Osteoblast (primary cell): ENCODE measurements around the gene CFAP97D2. TPM values are rescaled to one million over a fixed set of nuclear protein-coding genes. Genes with fewer than 3 reads are reported as not detected.

Experiments
- DNase-seq: peaks from one replicate; pipeline ENCODE4 v3.0.0; 2011; ENCODE audit warnings: low spot score, mixed read lengths; ENCODE audit not compliant: insufficient read length; ENCODE audit errors: missing footprints
- H2AFZ ChIP-seq: 2 replicates; pipeline ENCODE4 v1.6.0; 2011; ENCODE audit warnings: mild to moderate bottlenecking, low read length
- H3K27ac ChIP-seq: 2 replicates; pipeline ENCODE4 v1.5.1; 2011; ENCODE audit warnings: mild to moderate bottlenecking, low read depth, low read length, moderate library complexity
- H3K27me3 ChIP-seq: 2 replicates; pipeline ENCODE4 v1.6.0; 2012; ENCODE audit warnings: mild to moderate bottlenecking, control low read depth, inconsistent platforms, low read length, moderate library complexity; ENCODE audit not compliant: insufficient read depth
- H3K36me3 ChIP-seq: 2 replicates; pipeline ENCODE4 v1.5.1; 2011; ENCODE audit warnings: mild to moderate bottlenecking, low read length, control low read depth, moderate library complexity; ENCODE audit not compliant: insufficient read depth
- H3K4me1 ChIP-seq: 2 replicates; pipeline ENCODE4 v1.5.1; 2011; ENCODE audit warnings: mild to moderate bottlenecking, low read length, control low read depth, moderate library complexity; ENCODE audit not compliant: insufficient read depth
- H3K4me2 ChIP-seq: 2 replicates; pipeline ENCODE4 v1.6.0; 2011; ENCODE audit warnings: mild to moderate bottlenecking, low read length; ENCODE audit not compliant: insufficient read depth
- H3K4me3 ChIP-seq: fragments of 200-600 bp; sonication (generic); 3 replicates; pipeline ENCODE4 v1.5.1; 2012; ENCODE audit warnings: mild to moderate bottlenecking, low read length, inconsistent platforms; ENCODE audit not compliant: insufficient read depth
- H3K79me2 ChIP-seq: 2 replicates; pipeline ENCODE4 v1.6.0; 2012; ENCODE audit warnings: mild to moderate bottlenecking, low read length, control low read depth, inconsistent platforms; ENCODE audit not compliant: insufficient read depth
- H3K9me3 ChIP-seq: 2 replicates; pipeline ENCODE4 v1.5.1; 2011; ENCODE audit warnings: low read depth, low read length, control low read depth
- H4K20me1 ChIP-seq: 2 replicates; pipeline ENCODE4 v1.6.0; 2012; ENCODE audit warnings: mild to moderate bottlenecking, low read length, control low read depth; ENCODE audit not compliant: insufficient read depth
- CTCF ChIP-seq: IDR thresholded peaks from 2 replicates; pipeline ENCODE4 v1.5.1; 2011; ENCODE audit warnings: mild to moderate bottlenecking, low read depth, low read length, moderate library complexity; ENCODE audit errors: extremely low read depth
- total RNA-seq: library from RNA; depleted of rRNA; stranded (reverse); fragments of >200 nt; gene quantifications from 2 replicates; pipeline ENCODE4 v1.2.3, GENCODE V29; 2012

Gene CFAP97D2
- total RNA-seq, 1 donor, result not detected

DNA sequence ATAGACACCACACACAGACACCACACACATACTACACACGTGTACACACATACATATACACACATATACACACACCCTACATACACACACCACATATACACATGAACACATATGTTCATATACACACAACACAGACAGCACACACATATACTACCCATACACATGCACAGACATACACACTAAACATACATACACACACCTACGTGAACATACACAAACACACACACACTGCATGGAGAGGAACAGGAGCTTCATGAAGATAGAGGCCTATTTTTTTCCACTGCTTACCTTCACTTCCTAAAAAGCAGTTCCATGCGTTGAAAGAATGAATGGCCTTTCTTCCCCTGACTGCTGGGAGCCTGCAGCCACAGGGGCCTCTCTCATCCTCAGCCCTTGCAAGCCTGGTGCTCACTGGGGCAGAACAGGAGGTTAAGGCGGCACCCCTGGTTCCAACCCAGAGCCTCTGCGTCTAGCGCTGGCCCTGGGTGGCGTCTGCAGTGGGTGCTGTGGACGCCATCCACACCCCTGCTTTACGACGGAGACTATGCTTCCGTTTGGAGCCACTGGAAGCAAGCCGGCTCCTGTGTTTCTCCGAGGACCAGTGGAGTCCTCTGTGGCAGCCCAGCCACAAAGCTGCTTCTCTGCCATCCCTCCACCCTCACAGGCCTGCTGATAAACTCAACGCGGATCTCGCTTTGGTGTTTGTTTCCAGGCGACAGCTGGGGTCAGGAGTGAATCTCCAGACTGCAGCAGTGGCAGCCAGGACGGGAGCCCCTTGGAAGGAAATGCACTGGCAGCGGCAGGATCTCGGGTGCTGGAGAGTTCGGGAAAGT lies 44.7 kb upstream of the CFAP97D2 start:
- Histone ChIP-seq H3K4me3 (no peak overlapping the region), H3K4me2 (no peak overlapping the region), H3K9me3 (no peaks in the 10 kb centered on the region), H3K79me2 (peaks cover 28% of the 10 kb centered on the region), H2AFZ (peak overlapping the region; percentile 37), H3K27ac (no peak overlapping the region), H3K4me1 (peaks cover 18% of the 10 kb centered on the region), H4K20me1 (no peaks in the 10 kb centered on the region), H3K27me3 (no peaks in the 10 kb centered on the region), H3K36me3 (no peaks in the 10 kb centered on the region)
- no peak for DNase-seq
- TF ChIP-seq CTCF, result no peak

GRCh38 chr13:114134944-114135610 lies 44.0 kb upstream of the CFAP97D2 start:
- peaks cover 21% of the 10 kb centered on the region for H3K79me2 ChIP-seq
- no peak overlapping the region for H3K27ac ChIP-seq
- peaks cover 10% of the 10 kb centered on the region for H3K4me1 ChIP-seq
- no peaks in the 10 kb centered on the region for H3K36me3 ChIP-seq
- no peak overlapping the region for H3K4me3 ChIP-seq
- DNase-seq, result no peak
- H4K20me1 ChIP-seq, result no peaks in the 10 kb centered on the region
- no peak overlapping the region for H3K4me2 ChIP-seq
- TF ChIP-seq CTCF, result no peak
- H2AFZ ChIP-seq, result no peak overlapping the region
- H3K27me3 ChIP-seq, result no peaks in the 10 kb centered on the region
- H3K9me3 ChIP-seq, result no peaks in the 10 kb centered on the region

DNA sequence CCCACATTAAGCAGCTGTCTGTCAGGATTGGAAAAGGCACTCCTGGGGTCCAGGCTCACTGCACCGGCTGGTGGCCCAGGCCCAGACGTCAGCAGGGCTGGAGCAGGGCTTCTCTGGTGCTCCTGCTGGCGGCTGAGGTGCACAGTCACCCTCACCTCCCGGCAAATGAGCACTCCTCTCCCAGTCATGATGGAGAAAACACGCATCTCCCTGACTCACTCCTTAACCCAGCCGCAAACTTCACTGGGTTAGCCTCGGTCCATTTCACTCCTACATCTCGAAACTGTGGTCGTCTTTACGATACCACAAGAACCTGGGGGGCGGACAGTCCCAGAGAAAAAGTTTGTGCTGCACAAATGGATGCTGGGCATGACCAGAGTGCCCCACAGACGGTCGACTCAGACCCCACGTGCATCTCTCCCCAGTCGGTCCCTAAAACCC lies 43.3 kb upstream of the CFAP97D2 start:
- no peak overlapping the region for H3K27ac ChIP-seq
- H3K4me3 ChIP-seq, result no peak overlapping the region
- H3K4me2 ChIP-seq, result no peak overlapping the region
- no peaks in the 10 kb centered on the region for H3K36me3 ChIP-seq
- no peaks in the 10 kb centered on the region for H4K20me1 ChIP-seq
- DNase-seq, result no peak
- no peak overlapping the region for H2AFZ ChIP-seq
- no peaks in the 10 kb centered on the region for H3K9me3 ChIP-seq
- no peaks in the 10 kb centered on the region for H3K27me3 ChIP-seq
- peaks cover 14% of the 10 kb centered on the region for H3K79me2 ChIP-seq
- H3K4me1 ChIP-seq, result peaks cover 6% of the 10 kb centered on the region
- TF ChIP-seq CTCF, result no peak

- no peak for TF ChIP-seq CTCF
- Histone ChIP-seq H3K27me3 (no peaks in the 10 kb centered on the region), H2AFZ (no peak overlapping the region), H3K4me2 (no peak overlapping the region), H3K9me3 (no peaks in the 10 kb centered on the region), H3K27ac (no peak overlapping the region), H3K4me3 (no peak overlapping the region), H3K36me3 (no peaks in the 10 kb centered on the region), H3K79me2 (peaks cover 8% of the 10 kb centered on the region), H3K4me1 (peaks cover 3% of the 10 kb centered on the region), H4K20me1 (no peaks in the 10 kb centered on the region)
- no peak for DNase-seq
Measured at GRCh38 chr13:114136576-114136975, 42.5 kb upstream of the CFAP97D2 start.
